H1 (cell line): ENCODE data around the gene MRM3.

Experiments used
- BCL11A ChIP-seq, 2 experiments: IDR thresholded peaks; one replicate each; pipeline ENCODE4 v1.6.1; 2011; ENCODE audit warnings: low read depth in 2 of 2, low read length in 2 of 2, mild to moderate bottlenecking in 2 of 2
- CTCF ChIP-seq, 3 experiments: IDR thresholded peaks; 1 replicate in 2 of 3; 2 replicates in 1 of 3; pipeline versions ENCODE4 v1.5.1 to v1.6.1; 2011; ENCODE audit warnings: low read length in 3 of 3, mild to moderate bottlenecking in 3 of 3, inconsistent platforms in 2 of 3, low read depth in 1 of 3, moderate library complexity in 1 of 3; ENCODE audit not compliant: insufficient read depth in 1 of 3; ENCODE audit errors: control extremely low read depth in 1 of 3
- EP300 ChIP-seq, 2 experiments: IDR thresholded peaks; 1 replicate in 1 of 2; 2 replicates in 1 of 2; pipeline ENCODE4 v1.6.1; 2011 to 2012; ENCODE audit warnings: low read depth in 2 of 2, low read length in 2 of 2, mild to moderate bottlenecking in 2 of 2, borderline replicate concordance in 1 of 2, inconsistent platforms in 1 of 2, moderate library complexity in 1 of 2
- EZH2 ChIP-seq: fragments of 200-600 bp; sonication (generic); IDR thresholded peaks from 2 replicates; pipeline ENCODE4 v1.7.1; 2012; ENCODE audit warnings: low read depth, mild to moderate bottlenecking, moderate library complexity, low read length, inconsistent platforms; ENCODE audit not compliant: severe bottlenecking
- POLR2A ChIP-seq, 2 experiments: IDR thresholded peaks; 1 replicate in 1 of 2; 2 replicates in 1 of 2; pipeline ENCODE4 v1.6.1; 2011; ENCODE audit warnings: low read depth in 2 of 2, low read length in 2 of 2, mild to moderate bottlenecking in 2 of 2; ENCODE audit errors: control extremely low read depth in 1 of 2
- POLR2AphosphoS5 ChIP-seq: IDR thresholded peaks from 2 replicates; pipeline ENCODE4 v1.6.1; 2011; ENCODE audit warnings: low read depth, low read length
- RAD21 ChIP-seq, 2 experiments: IDR thresholded peaks in 1 of 2; conservative IDR thresholded peaks in 1 of 2; 2 replicates each; pipeline ENCODE4 v1.6.1; 2011; ENCODE audit warnings: low read depth in 2 of 2, low read length in 2 of 2, improper control_type of control experiment in 1 of 2, inconsistent platforms in 1 of 2, mild to moderate bottlenecking in 1 of 2, moderate library complexity in 1 of 2
- TAF1 ChIP-seq: IDR thresholded peaks from 2 replicates; pipeline ENCODE4 v1.6.1; 2011; ENCODE audit warnings: mild to moderate bottlenecking, low read depth, low read length
- TF ChIP-seq, protein P1 (sequence below): IDR thresholded peaks from 2 replicates; pipeline ENCODE4 v1.6.1; 2012; ENCODE audit warnings: inconsistent platforms

DNA sequence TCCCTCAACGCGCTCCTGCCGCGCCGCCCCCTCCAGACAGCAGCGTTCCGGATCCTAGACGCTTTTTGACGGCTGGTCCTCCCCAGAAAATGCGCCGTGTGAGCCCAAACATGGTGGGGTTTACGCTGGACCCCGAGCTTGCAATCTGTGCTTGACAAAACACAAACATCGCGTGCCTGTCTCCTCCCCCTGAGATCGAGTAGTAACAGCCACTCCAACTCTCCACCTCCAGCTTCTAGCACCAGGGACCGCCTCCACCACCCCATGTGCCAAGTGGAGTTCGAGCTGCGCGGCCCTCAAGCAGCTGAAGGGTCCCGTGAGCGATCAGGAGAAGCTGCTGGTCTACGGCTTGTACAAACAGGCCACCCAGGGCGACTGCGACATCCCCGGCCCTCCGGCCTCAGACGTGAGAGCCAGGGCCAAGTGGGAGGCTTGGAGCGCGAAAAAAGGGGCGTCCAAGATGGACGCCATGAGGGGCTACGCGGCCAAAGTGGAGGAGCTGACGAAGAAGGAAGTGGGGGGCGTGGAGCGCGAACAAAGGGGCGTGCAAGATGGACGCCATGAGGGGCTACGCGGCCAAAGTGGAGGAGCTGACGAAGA, 29.4 kb upstream of the MRM3 start:
- TF ChIP-seq TAF1 (no peak), BCL11A (IDR thresholded peaks at IDR 0.05; ENCODE audit: low read depth in 2 of 2, low read length in 2 of 2) (no peak), CTCF (IDR thresholded peaks at IDR 0.05; ENCODE audit: control extremely low read depth in 1 of 3, insufficient read depth in 1 of 3, low read depth in 1 of 3, low read length in 3 of 3) (no peak), POLR2AphosphoS5 (no peak; the same call in 1 of the 2 replicates), EZH2 (no peak), EP300 (IDR thresholded peaks at IDR 0.05; ENCODE audit: borderline replicate concordance in 1 of 2, low read depth in 2 of 2, low read length in 2 of 2) (no peak), POLR2A (IDR thresholded peaks at IDR 0.05; ENCODE audit: control extremely low read depth in 1 of 2, low read depth in 2 of 2, low read length in 2 of 2) (no peak), RAD21 (IDR thresholded peaks at IDR 0.05 in 1 of 2, conservative IDR thresholded peaks at IDR 0.05 in 1 of 2; ENCODE audit: low read depth in 2 of 2, low read length in 2 of 2) (no peak)
- TF ChIP-seq, protein P1, sequence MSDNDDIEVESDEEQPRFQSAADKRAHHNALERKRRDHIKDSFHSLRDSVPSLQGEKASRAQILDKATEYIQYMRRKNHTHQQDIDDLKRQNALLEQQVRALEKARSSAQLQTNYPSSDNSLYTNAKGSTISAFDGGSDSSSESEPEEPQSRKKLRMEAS, result peak; percentile 85
